Left lobe of liver (tissue), 2 donors: Measurements from ENCODE around the gene ALDH9A1. TPM values are rescaled to one million over a fixed set of nuclear protein-coding genes. Genes with fewer than 3 reads are reported as not detected.
"Not testable (repeated sequence)": the region's sequence is repeated elsewhere in the genome, so short reads cannot be mapped to it uniquely, and the experiment has no call there.

ENCODE experiments used
- ATAC-seq: fragments of 200-7000 bp; cut with Tn5 transposase; one replicate; pipeline ENCODE4 v1.9.1; 2020; ENCODE audit warnings: mild to moderate bottlenecking, moderate library complexity
- DNase-seq: peaks from one replicate; pipeline ENCODE4 v3.0.0-alpha.2; 2020; ENCODE audit warnings: low spot score
- total RNA-seq: library from RNA; stranded (reverse); gene quantifications from one replicate; pipeline ENCODE4 v1.2.1, GENCODE V29; 2021
- donor health status: DM: no; HTN: no; CAD: no; lungs with moderate emphysema.
- donor health status: DM: no; HTN: yes; CAD: no.

ALDH9A1 gene
- 104 TPM for total RNA-seq

- DNase-seq (peak; percentile 92), ATAC-seq (peak; percentile 91)
These were observed at the start of gene ALDH9A1 for GRCh38 chr1:165697881-165698760. Gene ALDH9A1 (minus strand): TSS chr1:165698562. CDS start chr1:165698558, 4 bp downstream.

GRCh38 chr1:165747632-165748447, 49.5 kb upstream of the ALDH9A1 start:
- ATAC-seq (peak; percentile 94), DNase-seq (no peak)

GRCh38 chr1:165744913-165745312, 46.6 kb upstream of the ALDH9A1 start:
- DNase-seq, ATAC-seq: not testable (repeated sequence)

- ATAC-seq = no peak
These were observed 43.8 kb upstream of the ALDH9A1 start for GRCh38 chr1:165742194-165742593.

GRCh38 chr1:165738794-165739193, 40.4 kb upstream of the ALDH9A1 start:
- DNase-seq (no peak), ATAC-seq (no peak)

More at GRCh38 chr1:165742194-165742593, 43.8 kb upstream of the ALDH9A1 start:
- no peak for DNase-seq

- DNase-seq (no peak), ATAC-seq (no peak)
These were observed 38.8 kb upstream of the ALDH9A1 start for GRCh38 chr1:165737196-165737595.

- no peak for DNase-seq
These were observed 36.5 kb upstream of the ALDH9A1 start for GRCh38 chr1:165734906-165735305.

GRCh38 chr1:165726841-165727240, 28.5 kb upstream of the ALDH9A1 start:
- ATAC-seq = no peak

More at GRCh38 chr1:165734906-165735305, 36.5 kb upstream of the ALDH9A1 start:
- no peak for ATAC-seq

GRCh38 chr1:165726169-165726568, 27.8 kb upstream of the ALDH9A1 start:
- DNase-seq (no peak), ATAC-seq (no peak)

More at GRCh38 chr1:165726841-165727240, 28.5 kb upstream of the ALDH9A1 start:
- DNase-seq = no peak

- ATAC-seq = peak; percentile 85
- peak; percentile 49 for DNase-seq
These were observed 19.7 kb upstream of the ALDH9A1 start for GRCh38 chr1:165717918-165718515.

GRCh38 chr1:165716265-165717051, 18.1 kb upstream of the ALDH9A1 start:
- DNase-seq = not testable (repeated sequence)

GRCh38 chr1:165712764-165713163, 14.4 kb upstream of the ALDH9A1 start:
- DNase-seq (no peak), ATAC-seq (no peak)

More at GRCh38 chr1:165716265-165717051, 18.1 kb upstream of the ALDH9A1 start:
- peak; percentile 90 for ATAC-seq

GRCh38 chr1:165707984-165708706, 9.8 kb upstream of the ALDH9A1 start:
- no peak for ATAC-seq
- no peak for DNase-seq

GRCh38 chr1:165703648-165704047, 5.3 kb upstream of the ALDH9A1 start:
- no peak for ATAC-seq
- no peak for DNase-seq

GRCh38 chr1:165701922-165702321, 3.6 kb upstream of the ALDH9A1 start:
- DNase-seq = peak; percentile 54
- ATAC-seq = peak; percentile 19

- ATAC-seq (no peak), DNase-seq (no peak)
These were observed 1.2 kb upstream of the ALDH9A1 start for GRCh38 chr1:165699577-165699976.

GRCh38 chr1:165698761-165699052, 345 bp upstream of the ALDH9A1 start:
- ATAC-seq (no peak), DNase-seq (no peak)

GRCh38 chr1:165697491-165697880, 876 bp downstream of the ALDH9A1 start:
- no peak for ATAC-seq

GRCh38 chr1:165696625-165697100, 1.7 kb downstream of the ALDH9A1 start:
- ATAC-seq (peak; percentile 39), DNase-seq (peak; percentile 51)

More at GRCh38 chr1:165697491-165697880, 876 bp downstream of the ALDH9A1 start:
- DNase-seq = no peak

GRCh38 chr1:165695031-165695430, 3.3 kb downstream of the ALDH9A1 start:
- DNase-seq (no peak), ATAC-seq (no peak)
